ENCODE results near the gene POTEJ. TPM values are rescaled to one million over a fixed set of nuclear protein-coding genes. Genes with fewer than 3 reads are reported as not detected.
"Not testable (repeated sequence)": the region's sequence is repeated elsewhere in the genome, so short reads cannot be mapped to it uniquely, and the experiment has no call there.

Gene POTEJ
- not detected in 2 replicates for total RNA-seq (2014; rRNA removed; shearing (Covaris generic))

DNA sequence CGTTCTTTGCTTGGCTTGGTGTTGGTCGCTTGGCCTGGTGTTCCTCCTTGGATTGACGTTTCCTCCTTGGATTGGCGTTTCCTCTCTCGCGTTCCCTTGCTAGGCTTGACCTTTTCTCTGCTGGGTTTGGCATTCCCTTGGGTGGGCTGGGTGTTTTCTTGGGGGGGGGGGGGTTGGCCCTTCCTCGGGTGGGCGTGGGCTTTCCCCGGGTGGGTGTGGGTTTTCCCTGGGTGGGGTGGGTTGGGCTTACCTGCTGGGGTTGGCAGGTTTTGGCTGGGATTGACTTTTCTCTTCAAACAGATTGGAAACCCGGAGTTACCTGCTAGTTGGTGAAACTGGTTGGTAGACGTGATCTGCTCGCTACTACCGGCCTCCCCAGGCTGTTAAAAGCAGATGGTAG lies at the start of gene POTEJ:
POTEJ (plus strand) TSS at position 301 of the 400 bp plus-strand sequence; CDS start at position 394, 93 bp downstream.
- DNase-seq (ENCODE audit: low spot score); in situ Hi-C loops (cut with HindIII; ENCODE audit: low sequenced_read_pairs): not testable (repeated sequence)

DNA sequence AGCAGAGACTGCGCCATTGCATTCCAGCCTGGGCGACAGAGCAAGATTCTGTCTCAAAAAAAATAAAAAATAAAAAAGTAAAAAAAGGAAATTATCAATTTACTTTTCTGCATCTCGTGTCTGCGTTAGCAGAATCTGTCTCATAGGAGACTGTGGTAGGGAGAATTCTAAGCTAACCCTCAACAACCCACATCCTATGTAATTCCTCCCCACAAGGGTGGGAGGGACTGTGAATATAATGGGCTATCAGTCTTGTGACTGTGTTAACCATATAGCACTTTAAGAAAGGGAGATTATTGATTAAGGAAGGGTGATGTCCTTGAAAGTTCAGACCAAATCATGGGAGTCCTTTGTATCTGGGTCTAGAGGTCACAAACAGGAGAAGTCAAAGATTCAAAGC lies 45.1 kb upstream of the POTEJ start:
- in situ Hi-C loops (cut with HindIII; ENCODE audit: low sequenced_read_pairs); DNase-seq (ENCODE audit: low spot score): not testable (repeated sequence)

DNA sequence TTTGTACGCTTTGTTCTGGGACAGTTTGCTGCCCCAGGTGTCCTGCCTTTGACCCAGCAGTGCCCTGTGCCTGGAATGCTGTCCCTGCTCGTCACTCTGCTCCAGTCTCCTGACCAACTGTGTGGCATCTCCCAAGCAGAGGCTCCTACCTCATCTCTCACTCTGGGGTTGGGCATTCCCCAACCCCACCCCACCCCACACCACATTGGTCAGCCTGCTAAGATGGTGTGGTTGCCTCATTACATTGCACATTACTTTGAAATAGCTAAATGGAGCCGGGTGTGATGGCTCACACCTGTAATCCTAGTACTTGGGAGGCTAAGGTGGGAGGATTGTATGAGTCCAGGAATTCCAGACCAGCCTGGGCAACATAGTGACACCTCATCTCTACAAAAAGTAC lies 39.3 kb upstream of the POTEJ start:
- DNase-seq (ENCODE audit: low spot score); in situ Hi-C loops (cut with HindIII; ENCODE audit: low sequenced_read_pairs): not testable (repeated sequence)

GRCh38 chr2:130574230-130574629 lies 37.0 kb upstream of the POTEJ start:
- in situ Hi-C loops (cut with HindIII; ENCODE audit: low sequenced_read_pairs); DNase-seq (ENCODE audit: low spot score): not testable (repeated sequence)

DNA sequence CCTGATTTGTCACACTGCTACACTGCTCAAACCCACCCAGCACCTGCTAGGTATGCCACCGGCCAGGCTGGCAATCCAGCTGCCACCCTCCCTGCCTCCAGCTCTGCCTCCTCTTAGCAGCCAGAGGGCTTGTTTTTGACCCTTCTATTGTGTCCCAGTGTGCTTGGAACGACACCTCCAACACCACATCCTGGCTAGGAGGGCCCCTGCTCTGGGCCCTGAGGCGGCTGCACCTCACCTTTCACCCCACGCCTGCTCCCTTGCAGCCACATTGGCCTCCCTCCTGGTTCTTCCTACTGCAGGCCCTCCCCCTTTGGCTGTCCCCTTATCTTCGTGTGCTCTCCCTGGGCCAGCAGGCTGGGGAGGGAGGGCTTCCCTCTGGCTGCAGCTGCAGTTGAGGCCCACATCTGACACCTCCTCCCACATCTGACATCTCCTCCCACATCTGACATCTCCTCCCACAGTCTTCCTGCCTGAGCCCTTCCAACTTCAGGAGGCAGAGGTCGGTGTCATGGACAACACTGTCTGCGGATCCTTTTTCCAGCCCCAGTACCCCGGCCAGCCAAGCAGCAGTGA lies 34.9 kb upstream of the POTEJ start:
- DNase-seq (ENCODE audit: low spot score); in situ Hi-C loops (cut with HindIII; ENCODE audit: low sequenced_read_pairs): not testable (repeated sequence)

GRCh38 chr2:130577559-130577958 lies 33.7 kb upstream of the POTEJ start:
- DNase-seq (ENCODE audit: low spot score); in situ Hi-C loops (cut with HindIII; ENCODE audit: low sequenced_read_pairs): not testable (repeated sequence)

DNA sequence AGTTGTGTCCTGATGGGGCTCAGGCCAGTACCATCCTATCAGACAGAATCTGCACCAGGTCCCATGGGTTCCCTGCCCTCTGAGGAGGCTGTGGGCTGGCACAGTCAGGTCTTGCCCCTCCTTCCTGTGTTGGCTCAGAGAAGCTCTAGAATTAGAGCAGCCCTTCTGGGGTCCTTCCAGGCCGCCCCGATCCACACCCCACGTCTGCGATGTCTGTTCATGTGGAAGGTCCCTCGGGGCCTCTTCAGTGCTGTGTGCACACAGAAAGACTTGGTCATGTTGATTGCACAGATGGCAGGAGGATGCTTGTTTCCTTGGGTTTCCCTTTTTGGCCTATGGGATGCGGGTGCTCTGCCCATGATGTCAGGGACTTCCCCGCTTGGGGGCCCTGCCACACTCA lies 32.1 kb upstream of the POTEJ start:
- DNase-seq (ENCODE audit: low spot score); in situ Hi-C loops (cut with HindIII; ENCODE audit: low sequenced_read_pairs): not testable (repeated sequence)

DNA sequence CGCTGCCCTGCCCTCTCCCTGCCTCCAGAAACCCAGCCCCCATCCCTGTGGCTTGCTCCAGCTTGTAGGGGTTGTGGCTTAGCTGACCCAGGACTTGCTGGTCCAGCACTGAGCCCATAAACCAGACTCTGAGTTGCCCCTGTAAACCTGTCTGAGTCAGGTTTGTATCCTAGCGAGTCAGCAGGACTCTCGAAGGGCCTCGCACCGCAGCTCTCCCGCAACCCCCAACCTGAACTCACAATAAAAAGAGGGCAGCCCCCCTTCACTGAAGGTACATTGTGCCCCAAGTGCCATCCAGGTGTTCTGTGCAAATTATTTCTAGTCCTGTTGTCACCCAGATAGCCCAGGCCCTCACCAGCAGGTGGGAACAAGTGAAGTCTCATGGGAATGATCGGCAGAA lies 29.7 kb upstream of the POTEJ start:
- DNase-seq (ENCODE audit: low spot score); in situ Hi-C loops (cut with HindIII; ENCODE audit: low sequenced_read_pairs): not testable (repeated sequence)

DNA sequence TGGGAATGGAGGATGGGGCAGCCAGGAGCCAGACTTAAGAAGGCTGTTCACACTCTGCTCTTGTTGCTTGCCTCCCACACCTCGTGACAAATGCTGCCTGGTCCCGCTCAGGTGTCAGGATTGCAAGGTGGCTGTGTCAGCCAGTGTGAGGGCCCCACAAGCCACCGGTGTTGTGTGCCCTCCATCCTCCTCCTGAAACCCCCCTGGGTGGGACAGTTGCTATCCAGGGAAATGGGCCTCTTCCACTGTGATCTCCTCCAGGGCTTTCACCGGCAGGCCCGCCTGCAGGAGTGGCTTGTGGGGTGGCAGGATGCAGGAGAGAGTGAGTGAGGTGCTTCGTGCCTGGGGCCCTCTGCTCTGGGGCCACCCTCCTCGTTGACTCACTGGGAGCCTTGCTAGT lies 28.3 kb upstream of the POTEJ start:
- DNase-seq (ENCODE audit: low spot score); in situ Hi-C loops (cut with HindIII; ENCODE audit: low sequenced_read_pairs): not testable (repeated sequence)

GRCh38 chr2:130583582-130583981 lies 27.7 kb upstream of the POTEJ start:
- DNase-seq (ENCODE audit: low spot score); in situ Hi-C loops (cut with HindIII; ENCODE audit: low sequenced_read_pairs): not testable (repeated sequence)

- in situ Hi-C loops (cut with HindIII; ENCODE audit: low sequenced_read_pairs); DNase-seq (ENCODE audit: low spot score): not testable (repeated sequence)
Measured at GRCh38 chr2:130584726-130585125, 26.5 kb upstream of the POTEJ start.

- DNase-seq (ENCODE audit: low spot score); in situ Hi-C loops (cut with HindIII; ENCODE audit: low sequenced_read_pairs): not testable (repeated sequence)
Measured at GRCh38 chr2:130588688-130589458, 22.4 kb upstream of the POTEJ start.

DNA sequence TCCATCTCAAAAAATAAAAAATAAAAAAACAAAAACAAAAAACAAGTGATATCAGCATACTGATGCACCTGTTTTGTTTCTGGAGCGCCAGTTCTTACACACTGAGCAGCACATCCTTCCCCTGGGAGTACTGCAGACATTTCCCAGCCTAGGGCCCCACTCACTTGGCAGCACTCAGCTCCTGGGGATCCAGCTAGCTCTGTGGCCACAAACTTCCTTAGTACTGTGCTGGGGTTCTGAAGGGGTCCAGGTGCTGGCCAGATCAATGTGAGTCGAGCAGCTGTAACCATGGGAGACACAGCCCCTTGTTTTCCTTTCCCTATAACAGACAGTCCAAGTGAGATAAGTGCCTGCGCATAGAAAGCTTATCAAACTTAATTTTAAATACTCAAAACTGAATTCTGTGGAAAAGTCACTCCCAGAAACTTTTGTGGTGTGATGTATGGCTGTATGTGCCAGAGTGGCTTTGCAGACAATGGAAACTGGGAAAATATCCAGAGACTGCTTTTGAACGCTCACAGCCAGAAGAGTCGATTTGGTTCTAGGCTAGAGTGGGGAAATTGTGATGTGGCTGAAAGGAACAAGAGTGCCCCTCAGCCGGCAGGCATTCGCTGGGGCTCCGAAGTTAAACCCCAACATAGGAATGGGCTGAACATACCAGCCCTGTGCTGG lies 20.9 kb upstream of the POTEJ start:
- DNase-seq (ENCODE audit: low spot score); in situ Hi-C loops (cut with HindIII; ENCODE audit: low sequenced_read_pairs): not testable (repeated sequence)

DNA sequence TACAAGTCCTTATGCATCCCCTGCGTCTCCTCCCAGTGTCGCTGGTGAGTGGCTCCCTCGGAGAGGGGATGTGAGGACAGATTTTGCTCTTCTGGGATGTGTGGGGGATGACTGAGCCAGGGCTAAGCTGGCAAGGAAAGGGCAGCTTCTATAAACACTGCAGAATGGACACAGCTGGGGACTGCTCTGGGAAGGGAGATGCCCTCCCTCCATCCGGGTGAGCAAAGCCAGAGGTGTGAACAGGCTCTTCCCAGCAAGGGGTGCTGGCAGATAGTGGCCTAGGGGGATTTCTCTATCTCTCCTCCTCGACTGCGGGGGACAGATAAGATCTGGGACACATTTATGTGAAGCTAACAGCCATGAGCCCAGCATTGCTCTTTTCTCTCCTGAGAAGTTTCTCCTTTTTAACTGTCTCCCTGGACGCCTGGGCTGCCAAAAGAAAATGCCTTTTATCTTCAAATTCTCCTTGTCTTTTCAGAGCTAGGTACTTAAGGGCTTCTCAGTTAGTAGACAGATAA lies 20.3 kb upstream of the POTEJ start:
- in situ Hi-C loops (cut with HindIII; ENCODE audit: low sequenced_read_pairs); DNase-seq (ENCODE audit: low spot score): not testable (repeated sequence)

GRCh38 chr2:130592791-130593414 lies 18.3 kb upstream of the POTEJ start:
- in situ Hi-C loops (cut with HindIII; ENCODE audit: low sequenced_read_pairs); DNase-seq (ENCODE audit: low spot score): not testable (repeated sequence)

- DNase-seq (ENCODE audit: low spot score); in situ Hi-C loops (cut with HindIII; ENCODE audit: low sequenced_read_pairs): not testable (repeated sequence)
Measured at GRCh38 chr2:130594011-130594410, 17.2 kb upstream of the POTEJ start.

DNA sequence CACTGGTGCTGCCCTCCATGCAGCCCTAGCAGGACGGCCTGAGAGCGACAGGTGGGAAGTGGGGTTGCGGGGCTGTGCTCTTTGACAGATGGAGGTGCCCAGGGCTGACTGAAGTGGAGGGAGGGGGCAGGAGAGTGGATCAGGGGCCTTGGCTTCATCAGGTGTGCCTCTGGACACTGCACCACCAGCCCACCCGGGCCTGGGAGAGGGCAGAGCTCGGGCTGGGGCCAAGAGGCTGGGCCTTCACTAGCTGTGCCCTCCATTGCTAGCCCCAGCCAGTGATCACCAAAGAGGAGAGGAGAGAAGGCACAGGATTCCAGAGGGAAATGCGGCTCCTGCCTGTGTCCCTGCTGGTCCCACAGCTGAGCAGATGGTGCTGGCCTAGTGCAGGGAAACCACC lies 14.5 kb upstream of the POTEJ start:
- in situ Hi-C loops (cut with HindIII; ENCODE audit: low sequenced_read_pairs) = not testable (repeated sequence)

GRCh38 chr2:130597994-130598393 lies 13.2 kb upstream of the POTEJ start:
- in situ Hi-C loops (cut with HindIII; ENCODE audit: low sequenced_read_pairs); DNase-seq (ENCODE audit: low spot score): not testable (repeated sequence)

More for the DNA sequence above, 14.5 kb upstream of the POTEJ start:
- not testable (repeated sequence) for DNase-seq (ENCODE audit: low spot score)

DNA sequence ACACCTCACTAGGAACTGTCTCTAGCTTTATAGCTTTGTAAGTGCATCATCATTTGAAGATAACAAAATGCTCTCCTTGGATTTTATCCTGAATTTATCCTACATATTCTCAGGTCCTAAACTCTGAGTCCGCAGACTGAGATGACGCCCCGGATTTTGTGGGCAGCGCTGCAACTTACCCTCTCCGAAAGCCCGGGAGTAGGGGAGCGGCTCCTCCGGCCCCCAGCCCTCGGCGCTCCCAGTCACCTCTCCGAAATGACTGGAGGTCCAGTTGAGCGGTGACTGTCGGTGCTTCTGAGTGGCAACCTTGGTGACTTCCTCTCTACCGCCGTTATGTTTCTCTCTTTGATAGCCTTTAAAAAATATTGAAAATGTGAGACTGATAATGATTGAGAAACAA lies 12.8 kb upstream of the POTEJ start:
- in situ Hi-C loops (cut with HindIII; ENCODE audit: low sequenced_read_pairs); DNase-seq (ENCODE audit: low spot score): not testable (repeated sequence)
